Measurements from ENCODE around the gene GRIA1. TPM values are rescaled to one million over a fixed set of nuclear protein-coding genes. Genes with fewer than 3 reads are reported as not detected.

Gene GRIA1
- total RNA-seq, 1 donor from 2014 or later = 3.3 TPM

- Mint-ChIP-seq H3K36me3 (peaks cover 18% of the 10 kb centered on the region), H3K27ac (no peak overlapping the region), H3K4me3 (no peak overlapping the region), H3K4me1 (no peaks in the 10 kb centered on the region), H3K27me3 (ENCODE audit: insufficient read depth, low read depth) (no peaks in the 10 kb centered on the region), H3K9me3 (peaks cover 4% of the 10 kb centered on the region)
- H3K36me3 ChIP-seq = no peaks in the 10 kb centered on the region
- DNase-seq (ENCODE audit: low spot score) = no peak
- no peaks in the 10 kb centered on the region for H3K9me3 ChIP-seq (ENCODE audit: low read depth)
- H3K79me2 ChIP-seq (ENCODE audit: low read depth) = no peaks in the 10 kb centered on the region
- H3F3A ChIP-seq (ENCODE audit: low read depth) = no peaks in the 10 kb centered on the region
- no peaks in the 10 kb centered on the region for H4K20me1 ChIP-seq (ENCODE audit: low read depth)
- no peak overlapping the region for H3K4me3 ChIP-seq
- H3K9ac ChIP-seq = no peak overlapping the region
- no peak overlapping the region for H3K4me2 ChIP-seq
- H3K27ac ChIP-seq = no peak overlapping the region
- peaks cover 8% of the 10 kb centered on the region for H3K4me1 ChIP-seq
- no peaks in the 10 kb centered on the region for H3K27me3 ChIP-seq
- H2AFZ ChIP-seq (replicated peaks) = no peak overlapping the region
- TF ChIP-seq EZH2 (IDR thresholded peaks at IDR 0.05) (no peak), EZH2phosphoT487 (IDR thresholded peaks at IDR 0.05) (no peak)
- TF ChIP-seq, protein P1, sequence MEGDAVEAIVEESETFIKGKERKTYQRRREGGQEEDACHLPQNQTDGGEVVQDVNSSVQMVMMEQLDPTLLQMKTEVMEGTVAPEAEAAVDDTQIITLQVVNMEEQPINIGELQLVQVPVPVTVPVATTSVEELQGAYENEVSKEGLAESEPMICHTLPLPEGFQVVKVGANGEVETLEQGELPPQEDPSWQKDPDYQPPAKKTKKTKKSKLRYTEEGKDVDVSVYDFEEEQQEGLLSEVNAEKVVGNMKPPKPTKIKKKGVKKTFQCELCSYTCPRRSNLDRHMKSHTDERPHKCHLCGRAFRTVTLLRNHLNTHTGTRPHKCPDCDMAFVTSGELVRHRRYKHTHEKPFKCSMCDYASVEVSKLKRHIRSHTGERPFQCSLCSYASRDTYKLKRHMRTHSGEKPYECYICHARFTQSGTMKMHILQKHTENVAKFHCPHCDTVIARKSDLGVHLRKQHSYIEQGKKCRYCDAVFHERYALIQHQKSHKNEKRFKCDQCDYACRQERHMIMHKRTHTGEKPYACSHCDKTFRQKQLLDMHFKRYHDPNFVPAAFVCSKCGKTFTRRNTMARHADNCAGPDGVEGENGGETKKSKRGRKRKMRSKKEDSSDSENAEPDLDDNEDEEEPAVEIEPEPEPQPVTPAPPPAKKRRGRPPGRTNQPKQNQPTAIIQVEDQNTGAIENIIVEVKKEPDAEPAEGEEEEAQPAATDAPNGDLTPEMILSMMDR (IDR thresholded peaks at IDR 0.05) = no peak
Measured at GRCh38 chr5:153544706-153545105, 54.2 kb downstream of the GRIA1 start.

DNA sequence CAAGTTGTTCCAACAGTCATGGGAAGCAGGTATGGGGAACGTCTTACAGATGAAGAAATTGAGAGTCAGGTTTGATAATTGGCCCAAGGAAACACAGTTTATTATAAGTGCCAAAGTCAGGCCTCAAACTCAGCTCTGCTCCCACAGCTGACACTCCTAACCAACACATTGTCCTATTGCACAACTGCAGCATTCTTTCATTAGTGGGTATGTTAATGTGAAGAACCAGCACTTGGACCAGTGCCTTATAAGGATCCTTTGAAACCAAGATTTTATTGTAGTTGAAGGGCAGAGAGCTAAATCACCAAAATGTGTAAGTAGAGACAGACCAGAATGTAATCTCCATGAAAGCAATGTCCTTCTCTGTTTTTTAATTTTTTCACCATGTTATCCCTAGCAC lies 56.1 kb downstream of the GRIA1 start:
- TF ChIP-seq EZH2 (IDR thresholded peaks at IDR 0.05) = no peak
- TF ChIP-seq, protein P1 (IDR thresholded peaks at IDR 0.05) = no peak
- no peak for TF ChIP-seq EZH2phosphoT487 (IDR thresholded peaks at IDR 0.05)
- no peaks in the 10 kb centered on the region for H3K36me3 ChIP-seq
- no peaks in the 10 kb centered on the region for H3K9me3 ChIP-seq (ENCODE audit: low read depth)
- H3K27ac ChIP-seq = no peak overlapping the region
- Mint-ChIP-seq H3K9me3 (peaks cover 4% of the 10 kb centered on the region), H3K36me3 (peaks cover 15% of the 10 kb centered on the region), H3K27me3 (ENCODE audit: insufficient read depth, low read depth) (peaks cover 3% of the 10 kb centered on the region), H3K27ac (no peak overlapping the region), H3K4me1 (peaks cover 10% of the 10 kb centered on the region), H3K4me3 (no peak overlapping the region)
- no peaks in the 10 kb centered on the region for H4K20me1 ChIP-seq (ENCODE audit: low read depth)
- H3K4me2 ChIP-seq = no peak overlapping the region
- no peak overlapping the region for H3K9ac ChIP-seq
- H2AFZ ChIP-seq (replicated peaks) = no peak overlapping the region
- H3K4me1 ChIP-seq = peaks cover 2% of the 10 kb centered on the region
- no peak for DNase-seq (ENCODE audit: low spot score)
- no peaks in the 10 kb centered on the region for H3K79me2 ChIP-seq (ENCODE audit: low read depth)
- no peaks in the 10 kb centered on the region for H3K27me3 ChIP-seq
- no peaks in the 10 kb centered on the region for H3F3A ChIP-seq (ENCODE audit: low read depth)
- H3K4me3 ChIP-seq = no peak overlapping the region

- no peak overlapping the region for H3K4me3 ChIP-seq
Measured at GRCh38 chr5:153551537-153552079, 61.1 kb downstream of the GRIA1 start.

More at GRCh38 chr5:153551537-153552079, 61.1 kb downstream of the GRIA1 start:
- no peak overlapping the region for H3K27ac ChIP-seq
- H4K20me1 ChIP-seq (ENCODE audit: low read depth) = no peaks in the 10 kb centered on the region
- H3K9ac ChIP-seq = no peak overlapping the region
- H3K36me3 Mint-ChIP-seq = peaks cover 2% of the 10 kb centered on the region
- peak overlapping the region; percentile 97 for H3K27ac Mint-ChIP-seq
- DNase-seq (ENCODE audit: low spot score) = peak; percentile 18
- peaks cover 46% of the 10 kb centered on the region for H3K4me1 Mint-ChIP-seq
- H3F3A ChIP-seq (ENCODE audit: low read depth) = no peaks in the 10 kb centered on the region
- no peak overlapping the region for H3K4me3 Mint-ChIP-seq
- H2AFZ ChIP-seq (replicated peaks) = no peak overlapping the region
- H3K79me2 ChIP-seq (ENCODE audit: low read depth) = no peaks in the 10 kb centered on the region
- peaks cover 11% of the 10 kb centered on the region for H3K4me1 ChIP-seq
- H3K36me3 ChIP-seq = no peaks in the 10 kb centered on the region
- TF ChIP-seq EZH2 (IDR thresholded peaks at IDR 0.05) (no peak), EZH2phosphoT487 (IDR thresholded peaks at IDR 0.05) (no peak)
- TF ChIP-seq, protein P1 (IDR thresholded peaks at IDR 0.05) = no peak
- H3K27me3 Mint-ChIP-seq (ENCODE audit: insufficient read depth, low read depth) = peaks cover 5% of the 10 kb centered on the region
- no peaks in the 10 kb centered on the region for H3K27me3 ChIP-seq
- no peak overlapping the region for H3K4me2 ChIP-seq
- no peaks in the 10 kb centered on the region for H3K9me3 Mint-ChIP-seq
- no peaks in the 10 kb centered on the region for H3K9me3 ChIP-seq (ENCODE audit: low read depth)

Measured in neural progenitor cell (in vitro differentiated cells).